ENCODE data around the gene SYNPO. TPM values are rescaled to one million over a fixed set of nuclear protein-coding genes. Genes with fewer than 3 reads are reported as not detected.

SYNPO gene
- polyA plus RNA-seq, 3 donors, result 109 to 126 (median 111) TPM

DNA sequence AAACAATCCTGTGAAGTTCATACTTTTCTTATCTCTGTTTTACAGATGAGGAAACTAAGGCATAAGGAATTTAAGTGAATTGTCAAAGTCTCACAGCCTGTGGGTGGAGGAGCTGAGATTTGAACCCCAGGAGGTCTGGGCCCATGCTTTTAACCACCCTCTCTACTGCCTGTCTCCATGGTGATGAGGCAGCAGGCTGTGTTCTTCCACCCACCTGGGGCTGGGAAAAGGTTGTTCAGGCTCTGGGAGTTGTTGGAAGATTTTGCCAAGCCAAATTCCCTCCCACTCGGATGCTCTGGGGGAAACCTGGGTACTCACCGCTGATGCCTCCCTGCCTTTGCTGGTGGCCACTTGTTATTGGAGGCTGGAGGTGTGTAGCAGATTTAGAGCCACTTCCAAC lies 18.3 kb upstream of the SYNPO start:
- no peak for DNase-seq

DNA sequence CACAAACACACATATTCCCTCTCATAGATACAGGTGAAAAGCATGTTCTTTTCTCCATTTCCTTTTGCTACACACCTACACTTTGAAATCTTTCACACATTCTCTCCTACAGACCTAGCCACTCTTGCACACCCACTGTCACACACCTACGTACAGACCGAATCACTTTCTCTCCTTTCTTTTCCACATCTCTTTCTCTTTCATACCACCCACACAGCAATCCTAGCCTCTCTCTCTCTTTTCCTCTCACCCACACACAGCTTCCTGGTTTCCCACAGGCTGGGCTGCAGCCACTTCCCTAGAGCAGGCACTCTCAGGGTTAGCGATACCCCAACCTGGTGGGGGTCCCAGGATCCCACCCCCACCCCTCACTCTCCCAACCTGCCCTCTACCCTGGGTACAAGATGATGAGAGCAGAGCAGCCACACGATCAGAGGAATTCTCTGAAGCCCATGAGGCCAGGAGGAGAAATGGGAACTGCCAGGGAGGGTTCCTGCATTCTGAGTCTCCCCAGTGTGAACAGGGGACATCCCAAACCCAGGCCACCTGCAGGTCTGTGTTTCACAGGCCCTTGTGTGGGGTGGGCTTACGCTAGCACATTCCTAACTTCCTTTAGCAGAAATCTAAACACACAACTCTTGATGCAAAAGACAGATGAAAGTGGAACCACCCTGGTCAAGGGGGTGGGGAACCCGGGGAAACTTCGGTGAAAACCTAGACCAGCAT lies 17.1 kb upstream of the SYNPO start:
- DNase-seq, result no peak

DNA sequence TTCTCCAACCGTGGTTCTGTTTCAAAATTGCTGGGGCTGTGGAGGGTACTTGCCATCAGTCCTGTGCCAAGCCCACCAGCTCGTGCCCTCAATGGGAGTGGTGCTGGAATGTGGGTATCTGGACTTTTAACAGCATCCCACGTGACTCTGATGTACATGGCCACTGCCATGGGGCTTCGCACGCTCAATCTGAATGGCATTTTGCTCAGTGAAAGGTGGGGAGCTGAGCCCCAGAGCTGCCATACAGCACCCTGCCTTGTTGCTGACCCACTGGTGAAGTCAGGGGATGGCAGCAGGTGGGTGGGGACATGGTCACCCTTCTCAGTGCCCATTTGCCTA lies 16.6 kb upstream of the SYNPO start:
- no peak for DNase-seq

DNA sequence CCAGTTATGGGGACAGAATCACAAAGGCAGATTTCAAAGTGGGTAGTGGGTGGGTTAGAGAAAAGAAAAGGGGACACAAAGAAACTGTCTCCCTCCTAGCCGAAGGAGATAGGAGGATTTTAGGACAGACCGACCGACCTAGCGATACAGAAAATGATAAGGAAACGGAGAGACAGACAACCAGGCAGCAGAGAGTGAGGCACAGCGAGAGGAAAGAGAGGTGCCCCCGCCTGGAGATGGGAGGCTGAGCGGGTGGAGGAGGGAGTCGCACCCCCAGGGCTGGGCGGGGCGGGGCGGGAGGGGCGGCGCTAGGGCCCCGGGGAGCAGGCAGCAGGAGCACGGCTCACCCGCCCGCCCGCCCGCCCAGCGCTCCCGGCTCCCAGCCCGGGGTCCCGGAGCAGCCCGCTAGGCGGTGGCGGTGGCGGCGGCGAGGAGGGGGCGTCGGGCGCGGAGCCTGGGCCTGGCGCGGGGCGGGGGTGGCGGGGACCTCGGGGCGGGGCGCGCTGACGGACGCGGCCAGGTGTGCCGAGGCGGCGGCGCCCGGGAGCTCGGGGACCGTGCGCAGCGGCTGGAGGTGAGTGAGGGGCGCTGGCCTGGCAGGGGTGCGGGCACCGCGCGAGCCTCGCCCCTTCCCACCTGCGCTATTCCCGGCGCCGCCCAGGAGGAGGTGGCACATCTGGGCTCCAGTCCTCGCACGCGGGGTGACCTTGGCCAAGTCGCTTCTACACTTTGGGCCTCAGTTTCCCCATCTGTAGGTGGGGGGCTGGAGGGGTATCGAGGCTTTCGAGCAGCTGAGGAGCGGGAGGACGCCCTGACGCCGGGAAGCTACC lies 15.9 kb upstream of the SYNPO start:
- DNase-seq, result no peak

DNA sequence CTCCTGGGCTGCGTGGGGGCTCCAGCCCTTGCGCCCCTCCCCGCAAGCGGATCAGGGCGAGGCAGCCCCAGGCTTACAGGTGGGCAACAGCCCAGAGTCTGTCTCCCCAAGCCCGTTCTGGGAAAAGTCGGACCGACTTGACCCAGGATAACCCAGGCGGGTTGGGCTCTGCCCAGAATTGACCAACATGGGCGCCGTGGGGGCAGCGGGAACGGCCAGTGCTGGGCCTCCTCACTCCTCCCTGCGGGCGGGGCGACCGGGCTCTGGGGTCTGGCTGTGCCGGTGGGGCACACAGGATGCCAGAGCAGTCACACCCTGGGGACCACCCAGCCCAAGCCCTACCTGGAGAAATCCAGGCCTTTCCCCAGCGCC lies 15.3 kb upstream of the SYNPO start:
- DNase-seq, result no peak

DNA sequence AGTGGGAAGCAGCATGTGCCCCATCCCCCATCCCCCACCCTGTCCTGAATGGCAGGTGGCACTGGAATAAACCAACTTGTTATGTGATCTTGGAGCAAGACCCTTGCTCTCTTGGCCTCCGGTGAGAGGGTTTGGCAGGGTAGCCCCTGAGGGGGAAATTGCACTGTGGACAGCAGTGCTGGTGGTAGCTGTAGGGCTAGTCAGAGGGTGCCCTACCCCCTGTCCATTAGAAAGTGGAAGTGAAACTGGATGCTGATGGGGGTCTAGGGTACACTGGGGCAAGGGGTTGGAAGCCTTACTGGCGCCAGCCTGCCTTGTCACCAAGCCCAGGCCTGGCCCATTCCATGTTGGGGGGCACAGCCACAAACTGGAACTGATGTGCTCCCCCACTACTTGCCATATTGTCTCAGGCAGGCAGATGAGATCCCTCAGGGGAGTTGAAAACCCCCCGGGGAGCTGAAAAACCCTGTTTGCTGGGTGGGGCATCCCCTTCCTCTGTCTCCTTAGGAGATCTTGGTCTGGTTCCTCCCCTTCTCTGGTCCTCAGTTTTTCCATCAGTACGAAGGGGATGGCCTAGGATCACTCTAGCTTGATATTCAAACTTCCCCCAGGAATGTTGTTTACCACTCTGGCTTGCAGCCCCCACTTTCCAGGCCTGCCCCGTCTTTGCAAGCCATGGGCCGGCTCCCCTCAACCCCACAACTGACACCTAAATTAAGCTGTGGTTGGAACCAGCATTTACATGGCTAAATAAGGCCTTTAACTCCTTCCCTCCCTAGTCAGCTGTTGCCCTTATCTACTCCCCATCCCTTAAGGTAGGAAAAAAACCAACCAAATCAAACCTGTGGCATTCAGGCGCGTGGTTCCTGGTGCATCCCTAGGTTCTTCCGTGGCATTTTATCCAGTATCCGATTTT lies 14.4 kb upstream of the SYNPO start:
- DNase-seq, result no peak

DNA sequence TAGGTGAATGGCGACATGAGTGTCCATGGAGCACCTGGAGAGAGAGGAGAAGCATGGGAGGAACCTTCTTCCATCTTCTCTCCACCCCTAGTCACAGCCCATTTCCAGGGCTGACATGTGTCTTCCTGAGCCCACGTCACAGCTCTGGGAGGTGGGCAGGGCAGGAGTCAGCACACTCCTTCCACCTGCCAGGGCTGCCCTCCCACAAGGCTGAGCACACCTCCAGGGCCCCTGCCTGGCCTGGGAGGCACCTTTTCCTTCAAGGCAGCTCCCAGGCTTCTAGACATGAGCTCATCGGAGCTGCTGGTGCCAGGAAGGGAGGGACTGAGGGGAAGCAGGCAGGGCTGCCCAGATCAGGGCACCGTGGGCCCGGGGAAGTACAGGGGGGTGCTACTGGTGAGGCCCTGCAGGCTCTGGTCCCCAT lies 13.6 kb upstream of the SYNPO start:
- no peak for DNase-seq

DNA sequence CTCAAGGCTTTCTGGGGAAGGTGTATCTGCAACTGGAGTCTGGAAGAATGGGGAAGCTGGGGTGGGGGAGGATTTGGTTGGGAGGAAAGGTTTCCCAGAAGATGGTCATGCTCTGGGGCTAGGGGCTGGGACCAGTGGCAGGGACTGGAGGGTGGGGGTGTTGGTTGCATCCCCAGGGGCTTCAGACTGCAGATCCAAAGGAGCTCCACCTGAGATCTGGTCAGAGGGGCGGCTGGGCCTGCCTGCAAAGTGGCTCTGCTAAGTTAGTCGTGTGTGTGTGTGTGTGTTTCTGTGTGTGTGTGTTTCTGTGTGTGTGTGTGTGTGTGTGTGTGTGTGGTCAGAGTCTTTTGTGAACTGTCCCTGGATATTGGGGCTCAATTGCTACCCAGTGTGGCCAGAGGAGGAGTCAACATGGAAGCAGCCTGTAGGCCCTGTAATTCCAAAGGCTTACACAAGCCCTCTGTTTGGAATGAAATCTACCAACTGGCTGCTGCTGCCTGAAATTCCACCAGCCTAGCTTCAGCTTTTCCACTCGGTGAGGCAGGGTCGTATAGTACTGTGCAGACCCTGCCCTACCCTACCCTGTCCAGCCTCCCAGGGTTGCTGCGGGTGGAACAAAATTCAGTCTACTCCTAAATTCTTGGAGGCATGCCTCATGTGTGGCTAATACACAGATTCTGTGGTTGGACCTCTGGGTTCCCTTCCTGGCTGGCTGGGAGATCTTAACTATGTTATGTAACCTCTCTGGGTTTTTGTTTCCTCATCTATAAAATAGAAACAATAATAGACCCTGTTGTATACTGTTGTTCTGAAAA lies 12.5 kb upstream of the SYNPO start:
- DNase-seq, result no peak

DNA sequence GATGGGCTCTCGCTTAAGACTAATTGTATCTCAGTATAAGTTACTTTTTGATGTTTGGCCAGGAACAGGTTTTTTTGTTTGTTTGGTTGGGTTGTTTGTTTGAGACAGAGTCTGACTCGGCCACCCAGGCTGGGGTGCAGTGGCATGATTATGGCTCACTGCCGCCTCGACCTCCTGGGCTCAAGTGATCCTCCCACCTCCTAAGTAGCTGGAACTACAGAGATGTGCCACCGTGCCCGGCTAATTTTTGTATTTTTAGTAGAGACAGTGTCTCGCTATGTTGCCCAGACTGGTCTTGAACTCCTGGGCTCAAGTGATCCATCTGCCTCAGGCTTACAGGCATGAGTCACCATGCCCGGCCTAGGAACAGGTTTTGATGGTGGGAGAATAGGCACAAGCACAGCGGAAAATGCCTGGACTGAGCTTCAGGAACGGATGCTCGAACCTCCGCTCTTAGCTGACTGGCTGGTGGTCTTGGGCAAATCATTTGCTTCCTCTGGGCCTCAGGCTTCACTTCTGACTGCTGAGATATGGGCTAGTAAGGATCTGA lies 11.4 kb upstream of the SYNPO start:
- no peak for DNase-seq

DNA sequence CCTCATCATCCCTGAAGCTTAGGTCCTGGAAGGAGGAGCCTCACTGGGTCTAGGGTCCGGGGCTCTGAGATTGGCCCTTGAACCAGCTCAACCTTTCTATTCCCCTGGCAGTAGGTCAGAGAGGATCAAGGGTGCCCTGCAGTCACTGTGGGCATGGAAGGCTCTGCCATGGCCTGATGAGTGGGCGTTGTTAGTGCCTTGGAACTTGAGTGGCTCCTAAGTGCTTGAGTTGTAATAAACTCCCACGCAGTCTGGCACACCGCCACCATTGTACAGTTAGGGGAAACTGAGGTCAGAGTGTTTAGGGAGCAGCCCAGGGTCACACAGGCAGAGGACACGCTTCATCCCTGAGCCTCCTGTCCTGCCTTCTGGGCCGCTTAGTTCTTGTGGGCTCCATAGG lies 10.4 kb upstream of the SYNPO start:
- no peak for DNase-seq

DNA sequence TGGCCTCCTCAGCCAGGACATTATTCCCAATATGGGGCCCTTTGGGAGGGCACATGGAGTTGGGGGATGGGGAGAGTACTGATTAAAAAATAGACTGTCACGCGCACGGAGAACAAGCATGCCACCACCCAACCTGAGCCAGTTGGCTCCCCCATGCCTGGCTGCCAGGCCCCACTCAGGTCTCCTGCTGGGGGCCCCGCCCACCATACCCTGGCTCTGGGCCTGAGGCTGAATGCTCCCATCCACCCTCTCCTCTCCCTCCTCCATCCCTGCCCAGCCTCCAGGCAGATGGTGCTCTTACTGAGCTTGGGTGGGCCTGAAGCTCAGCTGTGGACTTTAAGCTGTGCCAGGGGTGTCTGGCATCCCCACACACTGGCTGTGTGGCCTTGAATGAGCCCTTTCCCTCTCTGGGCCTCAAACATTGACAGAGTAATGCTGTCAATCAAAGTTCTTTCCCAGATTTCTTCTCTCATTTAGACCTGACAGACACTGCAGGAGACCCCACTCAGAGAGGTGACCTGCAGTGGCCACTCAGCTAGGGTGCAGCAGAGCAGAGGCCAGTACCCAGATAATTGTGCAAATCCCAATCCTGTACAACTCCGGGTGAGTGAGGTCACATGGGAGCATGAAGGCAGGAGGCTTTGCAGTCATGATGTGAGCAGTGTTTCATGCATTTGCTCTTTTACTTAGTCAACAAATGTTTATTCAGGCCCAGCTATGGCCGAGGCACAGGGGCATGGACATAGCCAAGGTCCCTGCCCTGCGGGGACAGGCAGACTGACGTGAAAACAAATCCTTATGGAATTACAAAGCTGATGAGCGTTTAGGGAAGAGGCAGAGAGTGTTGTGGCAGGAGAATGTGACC lies 9.8 kb upstream of the SYNPO start:
- no peak for DNase-seq

DNA sequence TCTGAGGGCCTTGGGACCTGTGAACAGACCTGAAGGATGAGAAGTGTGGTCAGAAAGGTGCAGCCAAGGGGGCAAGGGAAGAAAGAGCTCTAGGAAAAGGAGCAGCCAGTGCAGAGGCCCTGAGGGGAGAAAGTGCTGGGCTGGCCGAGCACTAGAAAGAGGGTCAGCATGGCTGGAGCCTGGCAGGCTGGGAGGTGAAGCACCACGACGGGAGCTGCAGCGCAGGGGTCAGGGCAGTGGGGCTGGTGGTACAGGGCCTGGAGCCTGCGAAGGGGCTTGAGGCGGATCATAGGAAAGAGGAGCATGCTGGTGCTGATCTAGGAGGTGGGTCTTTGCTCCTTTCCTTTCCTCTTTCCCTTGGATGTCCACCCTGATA lies 9.1 kb upstream of the SYNPO start:
- no peak for DNase-seq

DNA sequence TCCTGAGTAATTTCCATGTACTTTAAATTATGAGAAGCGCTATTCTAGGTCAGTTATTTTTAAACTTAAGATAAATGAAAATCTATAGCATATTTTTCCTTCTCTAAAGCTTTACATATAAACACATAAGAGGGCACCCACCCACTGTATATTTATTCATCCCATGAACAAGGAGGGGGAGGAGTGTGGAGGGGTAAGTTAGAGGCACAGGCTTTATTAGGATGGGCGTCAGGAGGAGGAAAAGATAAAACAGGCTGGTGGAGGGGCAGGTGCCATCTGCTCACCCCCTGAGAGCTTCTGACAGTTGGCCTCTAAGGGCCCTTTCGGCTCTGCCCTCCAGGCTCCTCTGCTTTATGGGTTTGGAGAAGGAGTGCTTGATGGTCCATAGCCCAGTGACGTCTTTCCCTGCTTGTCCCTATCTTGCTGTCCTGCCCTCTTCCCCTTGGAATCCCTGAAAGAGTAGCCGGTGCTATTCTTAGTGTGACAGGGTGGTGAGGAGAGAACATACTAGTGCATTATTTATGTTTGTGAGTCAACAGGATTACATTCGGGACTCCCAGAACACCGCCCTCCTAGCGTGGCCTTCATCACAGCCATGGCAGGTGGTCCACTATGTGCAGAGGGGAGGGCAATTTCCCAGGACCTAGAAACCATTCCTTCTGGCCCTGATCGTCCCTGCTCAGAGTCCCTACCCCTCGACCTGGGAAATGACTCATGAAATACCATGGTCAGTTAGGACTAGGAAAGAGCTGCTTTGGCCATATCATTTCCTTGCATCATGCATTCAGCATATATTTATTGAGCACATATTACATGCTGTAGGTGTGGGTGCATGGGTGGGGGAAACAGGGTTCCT lies 7.9 kb upstream of the SYNPO start:
- no peak for DNase-seq

DNA sequence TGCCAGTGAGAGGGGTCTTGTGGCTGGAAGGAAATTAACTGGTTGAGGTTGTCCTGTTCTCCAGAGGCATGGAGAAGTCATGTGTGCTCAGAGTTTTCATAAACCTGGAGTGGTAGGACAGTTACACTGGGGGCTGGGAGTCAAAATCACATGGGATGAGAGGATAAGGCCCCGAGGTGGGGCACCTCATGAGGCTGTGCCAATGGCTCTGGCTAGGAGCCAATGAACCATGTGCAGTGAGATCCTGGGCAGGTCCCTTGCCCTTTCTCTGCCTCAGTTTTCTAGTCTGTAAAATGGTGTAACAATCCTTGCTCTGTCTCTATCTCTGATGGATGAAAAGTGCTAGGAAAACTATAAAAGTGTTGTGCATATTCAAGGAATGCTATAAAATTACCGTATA lies 7.0 kb upstream of the SYNPO start:
- no peak for DNase-seq

DNA sequence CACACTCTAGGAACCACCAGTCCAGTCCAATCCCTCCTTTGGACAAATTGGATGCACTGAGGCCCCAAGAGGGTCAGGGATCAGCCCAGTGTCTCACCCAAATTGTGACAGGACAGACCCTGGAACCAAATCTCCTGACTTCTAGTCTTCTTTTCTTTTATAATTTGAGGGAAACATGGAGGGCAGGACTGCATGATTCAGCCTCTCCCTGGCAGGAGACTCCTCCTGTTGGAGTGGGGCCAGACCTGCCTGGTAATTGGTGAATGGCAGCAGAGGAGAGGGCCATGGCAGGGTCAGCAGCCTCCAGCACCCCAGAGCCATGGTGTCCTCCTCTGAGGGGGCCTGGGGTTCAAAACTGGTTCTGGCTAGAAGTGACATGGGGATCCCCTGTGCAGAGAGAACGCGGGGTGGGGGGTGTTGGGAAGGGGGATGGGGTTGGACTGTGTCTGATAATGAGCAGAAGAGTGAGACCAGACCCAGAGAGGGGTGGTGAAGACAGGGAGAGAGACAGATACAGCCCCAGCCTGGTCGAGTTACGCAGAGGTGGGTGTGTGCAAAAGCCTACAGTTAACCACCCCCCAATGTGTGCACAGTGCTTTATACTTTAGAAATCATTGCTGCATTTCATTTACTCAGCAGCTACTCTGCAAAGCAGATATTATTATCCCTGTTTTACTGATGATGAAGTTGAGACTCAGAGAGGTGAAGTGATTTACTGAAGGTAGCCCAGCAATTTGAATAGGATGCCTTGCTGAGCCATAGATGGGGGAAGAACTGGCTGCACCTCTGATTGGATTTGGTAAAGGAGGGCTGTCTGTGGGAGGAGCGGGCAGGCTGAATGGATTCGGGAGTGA lies 3.8 kb upstream of the SYNPO start:
- DNase-seq, result no peak

DNA sequence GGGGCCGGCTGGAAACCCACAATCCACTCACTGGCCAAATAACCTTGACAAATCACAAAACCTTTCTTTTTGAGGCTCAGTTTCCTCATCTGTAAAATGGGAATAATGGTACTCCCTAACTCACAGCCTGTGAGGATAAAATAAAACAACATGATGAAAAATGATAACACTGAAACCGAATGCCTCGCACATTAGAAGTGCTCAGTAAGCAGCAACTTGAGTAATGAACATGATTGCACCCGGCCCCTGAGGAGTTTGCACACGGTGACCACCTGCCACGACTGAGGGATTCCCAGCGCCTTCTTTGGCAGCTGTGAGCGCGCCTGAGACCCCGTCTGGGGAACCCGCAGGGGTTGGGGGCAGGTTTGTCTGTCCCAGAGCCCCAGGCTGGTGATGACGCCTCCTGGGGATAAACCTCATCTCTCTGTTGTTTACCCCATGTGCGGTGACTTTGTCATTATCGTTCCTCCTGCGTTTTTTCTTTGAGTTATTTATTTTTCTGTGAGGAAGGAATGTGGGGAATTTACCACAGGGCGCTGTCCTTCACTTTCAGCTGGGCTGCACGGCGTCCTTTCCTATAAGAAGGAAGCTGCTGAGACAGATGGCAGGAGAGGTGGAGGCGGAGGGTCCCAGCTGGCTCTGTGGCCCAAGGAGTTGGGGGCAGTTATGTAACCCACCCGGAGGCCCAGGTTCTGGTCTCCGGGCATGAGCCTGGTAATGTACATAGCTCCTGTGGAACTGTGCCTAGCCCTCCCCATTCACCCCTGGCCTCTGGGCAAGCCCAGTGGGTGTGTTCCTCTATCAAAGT lies 3.0 kb upstream of the SYNPO start:
- DNase-seq, result peak; percentile 77

DNA sequence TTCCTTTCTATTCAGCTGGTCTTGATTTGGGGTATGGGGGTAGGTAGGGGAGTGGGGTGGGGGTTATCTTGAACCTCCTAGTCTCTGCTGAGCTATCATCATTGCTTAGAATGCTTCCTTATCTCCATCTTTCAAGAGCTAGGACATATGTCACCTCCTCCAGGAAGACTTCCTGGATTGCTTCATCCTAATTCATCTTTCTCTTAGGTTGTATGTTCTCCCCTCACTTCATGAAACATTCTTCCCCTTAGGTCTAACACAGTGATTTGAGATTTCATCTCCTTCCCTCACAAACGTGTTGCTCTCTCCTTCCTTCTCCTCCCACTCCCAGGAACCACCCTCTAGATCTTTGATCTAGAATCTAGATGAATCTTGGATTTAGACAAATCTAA lies 2.4 kb upstream of the SYNPO start:
- no peak for DNase-seq
